Subcutaneous adipose tissue (tissue), 4 donors: ENCODE results near the gene METTL15. TPM values are rescaled to one million over a fixed set of nuclear protein-coding genes. Genes with fewer than 3 reads are reported as not detected.

Source experiments
- CTCF ChIP-seq: fragments of 450-650 bp; IDR thresholded peaks from one replicate; pipeline ENCODE4 v1.5.1; 2016; ENCODE audit warnings: low read depth, mild to moderate bottlenecking, control low read depth, antibody characterized with exemption, moderate library complexity
- total RNA-seq, 4 donors: library from RNA; depleted of rRNA; stranded (reverse); fragments of >200 nt; gene quantifications; one replicate each; pipeline ENCODE4 v1.1.0, GENCODE V29; 2016

Gene METTL15
- total RNA-seq, 4 donors from 2014 or later = 10.7 to 12.8 (median 12.4) TPM

GRCh38 chr11:28105869-28106268 is 2.3 kb upstream of the METTL15 start:
- no peak for TF ChIP-seq CTCF

DNA sequence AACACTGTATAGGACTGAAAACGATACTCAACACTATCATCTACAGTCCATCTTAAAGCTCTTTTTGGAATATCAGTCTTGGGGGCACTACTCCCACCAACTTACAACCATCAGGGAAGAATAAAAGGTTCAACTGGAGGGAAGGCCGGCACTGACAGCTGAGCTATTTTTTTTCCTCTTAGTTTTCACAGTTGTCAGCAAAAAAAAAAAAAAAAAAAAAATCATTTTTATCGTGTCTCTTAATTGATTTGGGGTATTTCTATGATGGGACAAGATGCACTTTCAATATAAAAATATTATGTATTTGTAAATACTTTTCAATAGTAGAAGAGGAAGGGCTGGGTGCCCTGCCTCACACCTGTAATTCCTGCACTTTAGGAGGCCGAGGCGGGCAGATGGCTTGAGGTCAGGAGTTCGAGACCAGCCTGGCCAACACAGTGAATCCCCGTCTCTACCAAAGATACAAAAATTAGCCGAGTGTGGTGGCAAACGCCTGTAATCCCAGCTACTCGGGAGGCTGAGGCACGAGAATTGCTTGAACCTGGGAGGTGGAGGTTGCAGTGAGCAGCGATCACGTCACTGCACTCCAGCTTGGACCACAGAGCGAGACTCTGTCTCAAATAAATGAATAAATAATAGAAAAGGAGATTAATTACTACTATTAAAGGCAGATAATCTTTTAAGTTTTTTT is 1.7 kb upstream of the METTL15 start:
- TF ChIP-seq CTCF = no peak

DNA sequence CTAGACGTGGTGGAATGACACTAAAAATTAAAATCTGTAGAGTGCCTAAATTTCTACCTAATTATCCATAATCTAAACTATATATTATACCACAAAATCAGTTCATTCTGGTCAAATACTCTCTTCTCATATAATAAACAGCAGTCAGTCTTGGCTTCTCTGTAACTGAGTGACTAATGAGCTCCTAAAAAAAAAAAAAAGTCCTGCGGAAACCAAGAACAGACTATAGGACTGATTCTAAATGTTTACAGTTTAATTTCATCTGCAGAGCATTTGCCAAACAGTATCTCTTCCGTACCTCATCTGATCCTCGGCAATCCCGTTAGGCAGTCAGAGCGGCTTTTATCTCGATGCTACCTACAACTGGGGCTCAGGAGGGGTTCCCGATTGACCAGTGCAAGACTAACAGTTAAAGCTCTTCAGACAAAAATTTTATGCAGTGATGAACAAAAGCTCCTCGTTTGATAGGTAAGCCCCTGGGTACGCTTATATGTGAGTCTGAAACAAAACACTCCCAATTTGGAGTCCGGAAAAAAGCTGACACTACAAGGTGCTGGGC is 918 bp upstream of the METTL15 start:
- TF ChIP-seq CTCF = no peak

- TF ChIP-seq CTCF = no peak
Observed at GRCh38 chr11:28108958-28109357, 770 bp downstream of the METTL15 start.

GRCh38 chr11:28110108-28110820 is 2.1 kb downstream of the METTL15 start:
- no peak for TF ChIP-seq CTCF

DNA sequence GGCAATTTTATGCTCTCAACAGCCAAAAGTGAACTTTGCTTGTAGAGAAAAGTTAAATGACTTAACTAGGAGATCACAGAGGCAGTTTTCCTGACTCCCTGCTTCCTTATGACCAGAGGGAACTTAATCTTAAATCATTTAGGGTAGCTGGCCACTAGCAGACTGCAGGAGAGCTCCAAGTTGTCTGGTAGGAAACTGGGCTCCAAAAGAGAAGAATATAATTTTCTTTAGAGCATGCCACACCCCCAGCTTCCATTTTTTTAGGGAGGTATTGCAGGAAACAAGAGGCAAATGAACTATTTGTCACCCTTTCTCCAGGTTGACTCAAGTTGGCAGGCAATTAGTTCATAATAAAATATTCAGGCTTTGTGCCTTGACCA is 2.6 kb downstream of the METTL15 start:
- no peak for TF ChIP-seq CTCF

GRCh38 chr11:28114116-28114515 is 5.9 kb downstream of the METTL15 start:
- TF ChIP-seq CTCF = no peak
